ENCODE results near the gene TFDP3.

GRCh38 chrX:133246921-133247320, 28.8 kb upstream of the TFDP3 start:
- TF ChIP-seq TGIF2 (CRISPR knock-in tag; IDR thresholded peaks at IDR 0.05) (no peak), FOXM1 (CRISPR knock-in tag; IDR thresholded peaks at IDR 0.05) (no peak), FOXK1 (CRISPR knock-in tag; IDR thresholded peaks at IDR 0.05; ENCODE audit: borderline replicate concordance, low read depth) (no peak), SKIL (CRISPR knock-in tag; IDR thresholded peaks at IDR 0.05; ENCODE audit: borderline replicate concordance) (no peak), CREM (IDR thresholded peaks at IDR 0.05) (no peak), CREM (CRISPR knock-in tag; IDR thresholded peaks at IDR 0.05) (no peak), CHD4 (IDR thresholded peaks at IDR 0.05; ENCODE audit: borderline replicate concordance, low read length) (no peak)

Data from HepG2 (cell line).